ENCODE data around the gene TRIP12. TPM values are rescaled to one million over a fixed set of nuclear protein-coding genes. Genes with fewer than 3 reads are reported as not detected.
A peak's percentile ranks its signal among the peaks of the same experiment; 100 is the strongest.
"Not testable (repeated sequence)": the region's sequence is repeated elsewhere in the genome, so short reads cannot be mapped to it uniquely, and the experiment has no call there.

The TRIP12 gene
- total RNA-seq, 6 experiments from 2014 or later: 249 to 296 (median 265) TPM

DNA sequence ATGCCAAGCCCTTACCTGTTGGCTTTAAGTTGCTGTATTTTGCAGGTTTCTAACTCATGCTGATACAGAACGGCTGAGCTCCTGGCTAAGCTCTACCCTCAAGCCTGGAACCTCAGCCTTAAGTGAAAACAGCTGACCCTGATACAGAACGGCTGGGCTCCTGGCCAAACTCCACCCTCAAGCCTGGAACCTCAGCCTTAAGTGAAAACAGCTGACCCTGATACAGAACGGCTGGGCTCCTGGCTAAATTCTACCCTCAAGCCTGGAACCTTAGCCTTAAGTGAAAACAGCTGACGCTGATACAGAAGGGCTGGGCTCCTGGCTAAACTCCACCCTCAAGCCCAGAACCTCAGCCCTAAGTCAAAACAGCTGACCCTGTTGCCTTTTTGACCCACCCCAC, 189.9 kb downstream of the TRIP12 start:
- TF ChIP-seq, protein P1, sequence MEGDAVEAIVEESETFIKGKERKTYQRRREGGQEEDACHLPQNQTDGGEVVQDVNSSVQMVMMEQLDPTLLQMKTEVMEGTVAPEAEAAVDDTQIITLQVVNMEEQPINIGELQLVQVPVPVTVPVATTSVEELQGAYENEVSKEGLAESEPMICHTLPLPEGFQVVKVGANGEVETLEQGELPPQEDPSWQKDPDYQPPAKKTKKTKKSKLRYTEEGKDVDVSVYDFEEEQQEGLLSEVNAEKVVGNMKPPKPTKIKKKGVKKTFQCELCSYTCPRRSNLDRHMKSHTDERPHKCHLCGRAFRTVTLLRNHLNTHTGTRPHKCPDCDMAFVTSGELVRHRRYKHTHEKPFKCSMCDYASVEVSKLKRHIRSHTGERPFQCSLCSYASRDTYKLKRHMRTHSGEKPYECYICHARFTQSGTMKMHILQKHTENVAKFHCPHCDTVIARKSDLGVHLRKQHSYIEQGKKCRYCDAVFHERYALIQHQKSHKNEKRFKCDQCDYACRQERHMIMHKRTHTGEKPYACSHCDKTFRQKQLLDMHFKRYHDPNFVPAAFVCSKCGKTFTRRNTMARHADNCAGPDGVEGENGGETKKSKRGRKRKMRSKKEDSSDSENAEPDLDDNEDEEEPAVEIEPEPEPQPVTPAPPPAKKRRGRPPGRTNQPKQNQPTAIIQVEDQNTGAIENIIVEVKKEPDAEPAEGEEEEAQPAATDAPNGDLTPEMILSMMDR (IDR thresholded peaks at IDR 0.05): no peak
- no peaks in the 10 kb centered on the region for H3K36me3 Mint-ChIP-seq (ENCODE audit: low read depth)
- peak; percentile 57 for DNase-seq
- H3K4me1 Mint-ChIP-seq (ENCODE audit: low read depth): peaks cover 45% of the 10 kb centered on the region
- no peak overlapping the region for H3K27ac Mint-ChIP-seq
- H3K27me3 Mint-ChIP-seq (ENCODE audit: insufficient read depth): no peaks in the 10 kb centered on the region; the same call in 1 of the 2 replicates
- H3K4me3 Mint-ChIP-seq: no peak overlapping the region
- peaks cover 2% of the 10 kb centered on the region for H3K9me3 Mint-ChIP-seq

DNA sequence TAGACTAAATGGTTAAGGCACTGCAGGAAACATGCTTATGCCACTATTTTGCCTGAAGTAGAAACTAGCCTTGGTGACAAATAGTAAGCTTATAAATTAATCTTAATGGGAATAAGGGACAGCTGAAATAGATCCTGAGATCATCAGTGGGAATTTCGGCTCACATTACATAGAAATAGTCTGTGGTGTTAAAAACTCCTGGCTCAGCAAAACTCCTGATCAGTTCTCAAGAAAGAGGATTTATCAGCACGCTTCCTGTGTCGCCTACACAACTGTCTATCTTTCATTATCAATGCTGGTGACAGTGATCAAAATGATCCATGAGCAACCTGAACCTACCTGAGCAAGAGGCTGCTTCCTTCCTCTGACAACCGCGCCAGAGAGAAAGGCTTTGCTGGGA, 190.4 kb downstream of the TRIP12 start:
- Mint-ChIP-seq H3K27me3 (ENCODE audit: insufficient read depth) (no peaks in the 10 kb centered on the region; the same call in 1 of the 2 replicates), H3K36me3 (ENCODE audit: low read depth) (no peaks in the 10 kb centered on the region), H3K4me1 (ENCODE audit: low read depth) (peaks cover 50% of the 10 kb centered on the region), H3K9me3 (no peaks in the 10 kb centered on the region), H3K27ac (no peak overlapping the region), H3K4me3 (no peak overlapping the region)
- TF ChIP-seq, protein P1 (IDR thresholded peaks at IDR 0.05): no peak
- DNase-seq: no peak

DNA sequence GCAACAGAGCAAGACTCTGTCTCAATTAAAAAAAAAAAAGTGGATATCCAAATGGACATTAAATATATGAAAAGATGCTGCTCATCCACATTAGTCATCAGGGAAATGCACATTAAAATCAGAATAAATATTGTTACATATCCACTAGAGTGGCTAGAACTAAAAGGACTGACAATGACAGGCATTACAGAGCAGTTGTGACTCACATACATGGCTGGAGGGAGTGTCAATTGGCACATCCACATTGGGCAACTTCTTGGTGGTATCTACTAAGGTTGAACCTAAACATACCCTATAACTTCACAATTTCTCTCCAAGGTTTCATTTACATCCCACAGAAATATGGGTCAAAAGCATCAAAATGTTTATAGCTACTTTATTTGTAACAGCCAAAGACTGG, 193.4 kb downstream of the TRIP12 start:
- TF ChIP-seq, protein P1 (IDR thresholded peaks at IDR 0.05): no peak
- peaks cover 57% of the 10 kb centered on the region for H3K4me1 Mint-ChIP-seq (ENCODE audit: low read depth)
- peak; percentile 52 for DNase-seq
- H3K27ac Mint-ChIP-seq: 0 out of 2 replicates have a peak overlapping the region, but pooled peaks have one; percentile 11
- no peaks in the 10 kb centered on the region for H3K36me3 Mint-ChIP-seq (ENCODE audit: low read depth)
- no peak overlapping the region for H3K4me3 Mint-ChIP-seq
- H3K27me3 Mint-ChIP-seq (ENCODE audit: insufficient read depth): no peaks in the 10 kb centered on the region; the same call in 1 of the 2 replicates
- H3K9me3 Mint-ChIP-seq: no peaks in the 10 kb centered on the region

DNA sequence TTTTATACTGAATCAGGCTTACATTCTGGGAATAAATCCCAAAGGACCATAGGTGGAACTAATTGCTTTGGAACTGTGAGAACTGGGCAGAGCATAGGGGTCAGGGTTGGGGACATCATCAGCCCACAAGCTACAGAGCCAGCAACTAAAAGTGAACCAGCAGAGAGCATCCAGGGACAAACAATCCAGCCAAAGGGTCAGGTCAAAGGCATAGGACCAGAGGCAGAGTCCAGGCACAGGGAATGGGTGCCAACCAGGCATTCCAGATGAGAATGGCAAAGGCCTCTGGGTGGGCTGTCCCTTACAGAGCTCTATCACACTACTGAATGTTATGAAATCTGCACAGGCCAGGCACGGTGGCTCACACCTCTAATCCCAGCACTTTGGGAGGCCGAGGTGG, 195.2 kb downstream of the TRIP12 start:
- H3K4me1 Mint-ChIP-seq (ENCODE audit: low read depth): peaks cover 41% of the 10 kb centered on the region
- no peaks in the 10 kb centered on the region; the same call in 1 of the 2 replicates for H3K27me3 Mint-ChIP-seq (ENCODE audit: insufficient read depth)
- no peak for DNase-seq
- no peaks in the 10 kb centered on the region for H3K9me3 Mint-ChIP-seq
- TF ChIP-seq, protein P1 (IDR thresholded peaks at IDR 0.05): no peak
- H3K27ac Mint-ChIP-seq: peak overlapping the region; percentile 54
- H3K4me3 Mint-ChIP-seq: peak overlapping the region; percentile 27; the same call in 1 of the 2 replicates
- H3K36me3 Mint-ChIP-seq (ENCODE audit: low read depth): no peaks in the 10 kb centered on the region

DNA sequence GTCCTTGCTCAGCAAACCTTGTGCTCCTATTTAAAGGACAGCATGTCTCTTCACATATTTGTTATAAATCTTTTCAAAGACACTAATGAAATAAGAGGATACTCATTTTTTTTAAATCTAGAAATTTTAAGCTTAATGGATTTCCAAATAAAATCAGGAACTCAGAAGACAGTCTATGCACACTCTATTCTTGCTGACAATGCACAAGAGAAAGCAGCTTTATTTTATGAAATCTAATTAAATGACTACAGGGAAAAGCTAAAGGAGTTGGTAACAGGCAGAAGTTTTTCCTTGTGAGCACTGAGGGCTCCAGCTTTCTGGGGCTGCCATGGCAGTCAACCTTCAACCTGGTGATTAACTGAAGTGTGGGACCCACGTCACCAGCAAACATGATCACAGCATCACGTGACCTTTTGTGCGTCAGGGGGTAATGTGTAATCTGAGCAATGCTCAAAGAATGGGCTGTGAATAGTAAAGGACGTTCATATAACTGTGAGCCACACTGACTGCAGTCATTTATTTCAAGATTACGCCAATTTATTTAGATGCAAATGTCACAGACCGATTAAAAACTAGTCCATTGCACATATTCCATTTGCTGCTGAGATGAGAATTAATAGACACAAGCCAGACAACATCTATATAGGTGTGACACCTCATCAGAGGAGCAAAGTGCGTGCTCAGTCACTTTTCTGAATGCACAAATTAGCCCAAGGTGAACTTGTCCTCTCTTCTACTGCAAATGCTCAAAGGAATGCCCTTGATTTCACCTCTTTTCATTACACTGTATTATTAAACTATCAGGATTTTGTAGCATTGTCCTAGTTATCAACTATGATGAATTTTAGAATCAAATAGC, 195.9 kb downstream of the TRIP12 start:
- no peaks in the 10 kb centered on the region for H3K9me3 Mint-ChIP-seq
- TF ChIP-seq, protein P1 (IDR thresholded peaks at IDR 0.05): no peak

DNA sequence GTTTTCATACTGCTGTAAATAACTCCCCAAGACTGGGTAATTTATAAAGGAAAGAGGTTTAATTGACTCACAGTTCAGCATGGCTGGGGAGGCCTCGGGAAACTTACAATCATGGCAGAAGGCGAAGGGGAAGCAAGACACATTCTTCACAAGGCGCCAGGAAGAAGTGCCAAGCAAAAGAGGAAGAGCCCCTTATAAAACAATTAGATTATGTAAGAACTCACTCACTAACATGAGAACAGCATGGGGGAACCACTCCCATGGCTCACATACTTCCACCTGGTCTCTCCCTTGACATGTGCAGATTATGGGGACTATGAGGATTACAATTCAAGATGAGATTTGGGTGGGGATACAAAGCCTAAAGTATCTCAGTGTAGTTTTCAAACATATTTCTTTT, 198.6 kb downstream of the TRIP12 start:
- H3K36me3 Mint-ChIP-seq (ENCODE audit: low read depth); H3K4me3 Mint-ChIP-seq; H3K9me3 Mint-ChIP-seq; DNase-seq; H3K27ac Mint-ChIP-seq; H3K27me3 Mint-ChIP-seq (ENCODE audit: insufficient read depth): not testable (repeated sequence)
- peaks cover 28% of the 10 kb centered on the region for H3K4me1 Mint-ChIP-seq (ENCODE audit: low read depth)

More for the DNA sequence above, 195.9 kb downstream of the TRIP12 start:
- H3K4me1 Mint-ChIP-seq (ENCODE audit: low read depth): peaks cover 37% of the 10 kb centered on the region
- H3K27ac Mint-ChIP-seq: peak overlapping the region; percentile 54
- peak overlapping the region; percentile 27; the same call in 1 of the 2 replicates for H3K4me3 Mint-ChIP-seq
- peak; percentile 89 for DNase-seq
- H3K36me3 Mint-ChIP-seq (ENCODE audit: low read depth): no peaks in the 10 kb centered on the region
- no peaks in the 10 kb centered on the region; the same call in 1 of the 2 replicates for H3K27me3 Mint-ChIP-seq (ENCODE audit: insufficient read depth)
